ENCODE data around the gene SLC30A5. TPM values are rescaled to one million over a fixed set of nuclear protein-coding genes. Genes with fewer than 3 reads are reported as not detected.

SLC30A5 gene
- total RNA-seq, 3 donors from 2014 or later, result 43.5 to 49.5 (median 46.7) TPM

DNA sequence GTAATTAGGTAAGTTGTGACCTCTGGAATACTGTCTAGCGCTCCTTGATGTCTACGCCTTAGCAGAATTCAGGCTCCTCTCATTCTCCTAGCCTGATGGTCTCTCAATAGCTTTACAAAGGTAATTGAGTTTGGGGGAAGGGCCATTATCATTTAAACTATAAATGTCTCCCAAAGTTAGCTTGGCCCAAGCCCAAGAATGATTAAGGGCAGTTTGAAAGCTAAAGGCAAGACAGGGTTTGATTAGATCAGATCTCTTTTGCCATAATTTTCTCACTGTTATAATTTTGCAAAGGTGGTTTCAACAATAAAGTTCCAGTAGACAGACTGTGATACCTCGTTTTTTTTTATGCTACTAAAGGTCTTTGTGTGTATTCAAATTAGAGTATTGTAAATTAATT, 3.7 kb upstream of the SLC30A5 start:
- TF ChIP-seq, protein P1, sequence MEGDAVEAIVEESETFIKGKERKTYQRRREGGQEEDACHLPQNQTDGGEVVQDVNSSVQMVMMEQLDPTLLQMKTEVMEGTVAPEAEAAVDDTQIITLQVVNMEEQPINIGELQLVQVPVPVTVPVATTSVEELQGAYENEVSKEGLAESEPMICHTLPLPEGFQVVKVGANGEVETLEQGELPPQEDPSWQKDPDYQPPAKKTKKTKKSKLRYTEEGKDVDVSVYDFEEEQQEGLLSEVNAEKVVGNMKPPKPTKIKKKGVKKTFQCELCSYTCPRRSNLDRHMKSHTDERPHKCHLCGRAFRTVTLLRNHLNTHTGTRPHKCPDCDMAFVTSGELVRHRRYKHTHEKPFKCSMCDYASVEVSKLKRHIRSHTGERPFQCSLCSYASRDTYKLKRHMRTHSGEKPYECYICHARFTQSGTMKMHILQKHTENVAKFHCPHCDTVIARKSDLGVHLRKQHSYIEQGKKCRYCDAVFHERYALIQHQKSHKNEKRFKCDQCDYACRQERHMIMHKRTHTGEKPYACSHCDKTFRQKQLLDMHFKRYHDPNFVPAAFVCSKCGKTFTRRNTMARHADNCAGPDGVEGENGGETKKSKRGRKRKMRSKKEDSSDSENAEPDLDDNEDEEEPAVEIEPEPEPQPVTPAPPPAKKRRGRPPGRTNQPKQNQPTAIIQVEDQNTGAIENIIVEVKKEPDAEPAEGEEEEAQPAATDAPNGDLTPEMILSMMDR (IDR thresholded peaks at IDR 0.05), result no peak
- no peaks in the 10 kb centered on the region for H3K36me3 ChIP-seq (ENCODE audit: low read depth)
- intact Hi-C loops (cut with DNase I, micrococcal nuclease), result no loop called here
- DNase-seq (no peak), ATAC-seq (no peak)
- peaks cover 6% of the 10 kb centered on the region for H3K4me1 ChIP-seq (ENCODE audit: low read depth)
- no peaks in the 10 kb centered on the region for H3K9me3 ChIP-seq
- no peak overlapping the region for H3K4me3 ChIP-seq

- H3K9me3 ChIP-seq, result no peaks in the 10 kb centered on the region
- H3K4me1 ChIP-seq (ENCODE audit: low read depth), result peaks cover 9% of the 10 kb centered on the region
- TF ChIP-seq, protein P1 (IDR thresholded peaks at IDR 0.05), result no peak
- ATAC-seq (no peak), DNase-seq (no peak)
- intact Hi-C loops (cut with DNase I, micrococcal nuclease), result no loop called here
- no peaks in the 10 kb centered on the region for H3K36me3 ChIP-seq (ENCODE audit: low read depth)
- no peak overlapping the region for H3K4me3 ChIP-seq
Measured at GRCh38 chr5:69091771-69092170, 2.0 kb upstream of the SLC30A5 start.

GRCh38 chr5:69092969-69093368, 845 bp upstream of the SLC30A5 start:
- H3K4me3 ChIP-seq, result no peak overlapping the region
- peaks cover 9% of the 10 kb centered on the region for H3K4me1 ChIP-seq (ENCODE audit: low read depth)
- intact Hi-C loops (cut with DNase I, micrococcal nuclease), result no loop called here
- no peaks in the 10 kb centered on the region for H3K9me3 ChIP-seq
- no peaks in the 10 kb centered on the region for H3K36me3 ChIP-seq (ENCODE audit: low read depth)
- TF ChIP-seq, protein P1 (IDR thresholded peaks at IDR 0.05), result no peak
- no peak for ATAC-seq
- no peak for DNase-seq

DNA sequence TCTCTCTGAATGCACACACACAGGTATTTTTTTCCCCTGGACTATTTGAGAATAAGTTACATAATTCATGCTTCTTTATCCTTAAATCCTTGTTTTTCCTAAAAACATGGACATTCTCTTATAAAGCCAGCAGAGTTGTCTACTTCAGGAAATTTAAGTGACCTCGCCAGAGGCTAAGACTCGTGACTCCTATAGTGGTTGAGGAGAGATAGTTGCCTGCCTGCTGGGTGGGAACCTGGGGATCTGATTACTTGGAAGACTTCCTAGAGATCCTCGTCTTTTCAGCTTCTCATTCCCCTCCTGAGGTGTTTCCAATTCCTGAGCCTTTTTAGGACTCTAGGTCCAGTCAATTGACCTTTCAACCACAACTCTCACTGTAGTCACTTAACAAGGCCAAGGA, 5.5 kb downstream of the SLC30A5 start:
- no peak for DNase-seq
- Histone ChIP-seq H3K4me1 (ENCODE audit: low read depth) (peaks cover 9% of the 10 kb centered on the region), H3K4me3 (no peak overlapping the region), H3K36me3 (ENCODE audit: low read depth) (no peaks in the 10 kb centered on the region), H3K9me3 (no peaks in the 10 kb centered on the region)
- ATAC-seq, result no peak
- intact Hi-C loops (cut with DNase I, micrococcal nuclease), result no loop called here
- TF ChIP-seq, protein P1 (IDR thresholded peaks at IDR 0.05), result no peak

DNA sequence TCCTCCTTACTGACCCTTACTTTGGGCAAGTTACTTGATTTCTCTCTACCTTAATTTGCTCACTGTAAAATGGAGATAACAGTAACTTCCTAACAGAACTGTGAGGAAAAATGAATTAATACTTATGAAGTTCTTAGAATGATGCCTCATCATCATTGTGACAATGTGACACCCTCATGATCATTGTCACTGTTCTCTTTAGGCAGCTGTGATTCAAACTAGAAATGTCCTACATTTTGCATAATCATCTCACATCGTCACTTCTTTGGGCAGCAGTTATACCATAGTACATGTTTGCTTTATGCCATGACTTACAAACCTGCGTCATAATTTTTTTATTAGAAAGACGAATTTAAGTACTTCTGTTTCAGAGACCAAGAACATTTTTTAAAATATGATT, 9.7 kb downstream of the SLC30A5 start:
- Histone ChIP-seq H3K4me3 (no peak overlapping the region), H3K9me3 (no peaks in the 10 kb centered on the region), H3K4me1 (ENCODE audit: low read depth) (no peaks in the 10 kb centered on the region), H3K36me3 (ENCODE audit: low read depth) (no peaks in the 10 kb centered on the region)
- intact Hi-C loops (cut with DNase I, micrococcal nuclease), result no loop called here
- DNase-seq (no peak), ATAC-seq (no peak)
- TF ChIP-seq, protein P1 (IDR thresholded peaks at IDR 0.05), result no peak
